IMR-90 (cell line): ENCODE data around the gene ELL.

Experiments used
- CEBPB ChIP-seq: IDR thresholded peaks from 2 replicates; pipeline ENCODE4 v1.6.1; 2012; ENCODE audit warnings: low read depth, low read length, improper control_type of control experiment
- MAFK ChIP-seq: IDR thresholded peaks from 2 replicates; pipeline ENCODE4 v1.6.1; 2012; ENCODE audit warnings: low read depth, low read length, improper control_type of control experiment
- NFE2L2 ChIP-seq: fragments of 150-350 bp; IDR thresholded peaks from 2 replicates; pipeline ENCODE4 v1.6.1; 2016; ENCODE audit warnings: low read depth, mild to moderate bottlenecking, low read length
- POLR2A ChIP-seq: IDR thresholded peaks from 2 replicates; pipeline ENCODE4 v1.6.1; 2012; ENCODE audit warnings: mild to moderate bottlenecking, low read depth, low read length
- RAD21 ChIP-seq: IDR thresholded peaks from 2 replicates; pipeline ENCODE4 v1.6.1; 2012; ENCODE audit warnings: low read length, improper control_type of control experiment
- SMC3 ChIP-seq: fragments of 150-350 bp; IDR thresholded peaks from 2 replicates; pipeline ENCODE4 v1.6.1; 2016; ENCODE audit warnings: low read depth, mild to moderate bottlenecking, antibody characterized with exemption, low read length, moderate library complexity
- TF ChIP-seq, protein P1 (sequence below): conservative IDR thresholded peaks from 2 replicates; pipeline ENCODE4 v1.5.1; 2012; ENCODE audit warnings: mild to moderate bottlenecking, low read depth, low read length, improper control_type of control experiment

DNA sequence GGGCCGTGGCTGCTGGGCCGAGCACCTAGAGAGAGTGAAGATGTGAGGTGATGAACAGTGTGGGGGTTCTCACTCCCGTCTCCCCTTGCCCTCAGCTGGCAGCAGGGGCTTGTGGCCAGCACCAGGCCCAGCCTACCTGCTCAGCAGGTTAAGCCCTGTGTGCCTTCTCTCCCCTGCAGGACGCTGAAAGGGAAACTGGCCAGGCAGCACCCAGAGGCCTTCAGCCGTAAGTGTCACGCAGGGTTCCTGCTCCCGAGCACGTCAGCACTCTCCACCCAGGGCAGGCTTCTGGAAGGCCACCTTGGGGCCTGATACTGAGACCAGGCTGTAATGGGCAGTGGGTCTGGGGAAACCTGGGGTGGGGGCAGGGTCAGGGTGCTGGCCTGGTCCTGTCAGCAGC, 45.1 kb upstream of the ELL start:
- TF ChIP-seq, protein P1, sequence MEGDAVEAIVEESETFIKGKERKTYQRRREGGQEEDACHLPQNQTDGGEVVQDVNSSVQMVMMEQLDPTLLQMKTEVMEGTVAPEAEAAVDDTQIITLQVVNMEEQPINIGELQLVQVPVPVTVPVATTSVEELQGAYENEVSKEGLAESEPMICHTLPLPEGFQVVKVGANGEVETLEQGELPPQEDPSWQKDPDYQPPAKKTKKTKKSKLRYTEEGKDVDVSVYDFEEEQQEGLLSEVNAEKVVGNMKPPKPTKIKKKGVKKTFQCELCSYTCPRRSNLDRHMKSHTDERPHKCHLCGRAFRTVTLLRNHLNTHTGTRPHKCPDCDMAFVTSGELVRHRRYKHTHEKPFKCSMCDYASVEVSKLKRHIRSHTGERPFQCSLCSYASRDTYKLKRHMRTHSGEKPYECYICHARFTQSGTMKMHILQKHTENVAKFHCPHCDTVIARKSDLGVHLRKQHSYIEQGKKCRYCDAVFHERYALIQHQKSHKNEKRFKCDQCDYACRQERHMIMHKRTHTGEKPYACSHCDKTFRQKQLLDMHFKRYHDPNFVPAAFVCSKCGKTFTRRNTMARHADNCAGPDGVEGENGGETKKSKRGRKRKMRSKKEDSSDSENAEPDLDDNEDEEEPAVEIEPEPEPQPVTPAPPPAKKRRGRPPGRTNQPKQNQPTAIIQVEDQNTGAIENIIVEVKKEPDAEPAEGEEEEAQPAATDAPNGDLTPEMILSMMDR = no peak
- TF ChIP-seq NFE2L2 = no peak
- no peak for TF ChIP-seq CEBPB
- TF ChIP-seq MAFK = no peak
- TF ChIP-seq SMC3 = no peak
- no peak for TF ChIP-seq POLR2A
- TF ChIP-seq RAD21 = no peak
